GM12878 (cell line): Measurements from ENCODE around the gene EPHA8. TPM values are rescaled to one million over a fixed set of nuclear protein-coding genes. Genes with fewer than 3 reads are reported as not detected.

ENCODE experiments used
- ATAC-seq: fragments of 200-7000 bp; cut with Tn5 transposase; 3 replicates; pipeline ENCODE4 v1.9.1; 2020; ENCODE audit warnings: mild to moderate bottlenecking, moderate library complexity
- BruUV-seq: library from RNA; stranded (reverse); fragments of 400-500 nt; replicated peaks from 2 replicates; lab custom pipeline; 2021; lab: Mats Ljungman, UMichigan
- CTCF ChIA-PET: fragments of 300-600 bp; sonication (Branson Sonifier 250); formaldehyde crosslinking; extraction: SDS; loops from one replicate; lab custom pipeline; 2021; ENCODE audit warnings: inconsistent platforms; lab: Yijun Ruan, JAX
- POLR2A ChIA-PET: fragments of 350-600 bp; formaldehyde crosslinking; extraction: SDS; loops from one replicate; lab custom pipeline; 2021; ENCODE audit warnings: inconsistent platforms; lab: Charles Lee
- RAD21 ChIA-PET: fragments of 300-600 bp; sonication (Branson Sonifier 250); formaldehyde crosslinking; loops from one replicate; lab custom pipeline; 2023; ENCODE audit warnings: antibody characterized with exemption; ENCODE audit not compliant: unreplicated experiment; lab: Charles Lee
- SMC1A ChIA-PET: fragments of 300-600 bp; sonication (Branson Sonifier 250); formaldehyde crosslinking; loops from one replicate; lab custom pipeline; 2023; ENCODE audit not compliant: unreplicated experiment, uncharacterized antibody; lab: Charles Lee
- DNase-seq: peaks from one replicate; pipeline ENCODE4 v3.0.0-alpha.2; 2011; ENCODE audit warnings: low read depth, low spot score
- FAIRE-seq: peaks from 3 replicates; lab custom pipeline; 2011; peaks lifted over from hg19 to GRCh38; lab: Jason Lieb, UNC
- H2AFZ ChIP-seq: 2 replicates; pipeline ENCODE4 v1.6.0; 2011; ENCODE audit warnings: low read depth, low read length, control low read depth; ENCODE audit not compliant: control insufficient read depth
- H3K27ac ChIP-seq: 2 replicates; pipeline ENCODE4 v1.5.1; 2011; ENCODE audit warnings: control low read depth; ENCODE audit not compliant: control insufficient read depth, insufficient read depth
- H3K27me3 ChIP-seq, 2 experiments: replicated peaks in 1 of 2; 2 replicates each; pipeline versions ENCODE4 v1.6.0 to v1.6.1; 2011; ENCODE audit warnings: low read length in 1 of 2; ENCODE audit not compliant: control insufficient read depth in 2 of 2, insufficient read depth in 2 of 2
- H3K36me3 ChIP-seq, 2 experiments: 2 replicates each; pipeline ENCODE4 v1.5.1; 2011; ENCODE audit warnings: low read length in 1 of 2; ENCODE audit not compliant: control insufficient read depth in 2 of 2, insufficient read depth in 2 of 2
- H3K4me1 ChIP-seq: 2 replicates; pipeline ENCODE4 v1.6.1; 2011; ENCODE audit warnings: mild to moderate bottlenecking, low read length, moderate library complexity, mixed read lengths; ENCODE audit not compliant: control insufficient read depth, insufficient read depth
- H3K4me2 ChIP-seq: 2 replicates; pipeline ENCODE4 v1.6.0; 2011; ENCODE audit warnings: control low read depth; ENCODE audit not compliant: control insufficient read depth, insufficient read depth
- H3K4me3 ChIP-seq: fragments of 200-600 bp; sonication (generic); 2 replicates; pipeline ENCODE4 v1.5.1; 2016
- H3K79me2 ChIP-seq: 2 replicates; pipeline ENCODE4 v1.6.0; 2011; ENCODE audit warnings: low read length; ENCODE audit not compliant: control insufficient read depth, insufficient read depth
- H3K9ac ChIP-seq: 2 replicates; pipeline ENCODE4 v1.8.0; 2011; ENCODE audit warnings: low read length, control low read depth, mixed read lengths; ENCODE audit not compliant: control insufficient read depth, insufficient read depth
- H3K9me3 ChIP-seq: replicated peaks from 3 replicates; pipeline ENCODE4 v1.5.1; 2011; ENCODE audit warnings: mild to moderate bottlenecking, low read length; ENCODE audit not compliant: control insufficient read depth, insufficient read depth
- H4K20me1 ChIP-seq: 2 replicates; pipeline ENCODE4 v1.6.0; 2011; ENCODE audit not compliant: control insufficient read depth, insufficient read depth
- ATF7 ChIP-seq: fragments of 450-650 bp; IDR thresholded peaks from 2 replicates; pipeline ENCODE4 v1.6.1; 2016; ENCODE audit warnings: low read depth, mild to moderate bottlenecking
- BCL11A ChIP-seq: IDR thresholded peaks from 2 replicates; pipeline ENCODE4 v1.6.1; 2011; ENCODE audit warnings: low read depth, low read length
- BCL3 ChIP-seq: IDR thresholded peaks from 2 replicates; pipeline ENCODE4 v1.6.1; 2011; ENCODE audit warnings: borderline replicate concordance, low read depth, mild to moderate bottlenecking, moderate library complexity, low read length; ENCODE audit not compliant: insufficient read depth, poor library complexity, severe bottlenecking
- CEBPB ChIP-seq, 2 experiments: fragments of 150-350 bp in 1 of 2; IDR thresholded peaks; 2 replicates each; pipeline ENCODE4 v1.6.1; 2012 to 2014; ENCODE audit warnings: low read depth in 2 of 2, low read length in 2 of 2, borderline replicate concordance in 1 of 2, inconsistent platforms in 1 of 2
- CHD1 ChIP-seq: IDR thresholded peaks from 2 replicates; pipeline ENCODE4 v1.6.1; 2012; ENCODE audit warnings: low read depth, low read length, improper control_type of control experiment
- DPF2 ChIP-seq: fragments of 450-650 bp; IDR thresholded peaks from 2 replicates; pipeline ENCODE4 v1.6.1; 2017; ENCODE audit warnings: mild to moderate bottlenecking
- ELK1 ChIP-seq: IDR thresholded peaks from 2 replicates; pipeline ENCODE4 v1.6.1; 2012; ENCODE audit warnings: low read depth, low read length, improper control_type of control experiment
- FOXM1 ChIP-seq: IDR thresholded peaks from 2 replicates; pipeline ENCODE4 v1.6.1; 2012; ENCODE audit warnings: low read depth, mild to moderate bottlenecking, inconsistent platforms, low read length, moderate library complexity
- IRF4 ChIP-seq: IDR thresholded peaks from 2 replicates; pipeline ENCODE4 v1.6.1; 2011; ENCODE audit warnings: low read depth, low read length
- MEF2B ChIP-seq: fragments of 450-650 bp; IDR thresholded peaks from 2 replicates; pipeline ENCODE4 v1.6.1; 2018; ENCODE audit warnings: mild to moderate bottlenecking, moderate library complexity; ENCODE audit not compliant: partially characterized antibody, poor library complexity, severe bottlenecking
- NFYB ChIP-seq: IDR thresholded peaks from 2 replicates; pipeline ENCODE4 v1.6.1; 2011; ENCODE audit warnings: low read depth, mild to moderate bottlenecking, low read length, improper control_type of control experiment, moderate library complexity; ENCODE audit not compliant: insufficient read depth
- NKRF ChIP-seq: fragments of 450-650 bp; conservative IDR thresholded peaks from 2 replicates; pipeline ENCODE4 v1.6.1; 2017; ENCODE audit warnings: mild to moderate bottlenecking, moderate library complexity
- POU2F2 ChIP-seq: IDR thresholded peaks from 3 replicates; pipeline ENCODE4 v1.6.1; 2011; ENCODE audit warnings: low read depth, mild to moderate bottlenecking, low read length, borderline replicate concordance
- RB1 ChIP-seq: fragments of 450-650 bp; formaldehyde crosslinking; IDR thresholded peaks from 2 replicates; pipeline ENCODE4 v1.6.1; 2017; ENCODE audit warnings: mild to moderate bottlenecking, borderline replicate concordance
- SREBF2 ChIP-seq: IDR thresholded peaks from 2 replicates; pipeline ENCODE4 v1.6.1; 2012; ENCODE audit warnings: mild to moderate bottlenecking, low read length
- USF1 ChIP-seq: IDR thresholded peaks from 2 replicates; pipeline ENCODE4 v1.6.1; 2011; ENCODE audit warnings: borderline replicate concordance, low read depth, mild to moderate bottlenecking, moderate library complexity, mixed read lengths, low read length; ENCODE audit not compliant: insufficient read depth; ENCODE audit errors: extremely low read length
- ZBTB4 ChIP-seq: fragments of 450-650 bp; formaldehyde crosslinking; IDR thresholded peaks from 2 replicates; pipeline ENCODE4 v1.4.0; 2022; ENCODE audit warnings: mild to moderate bottlenecking, moderate library complexity
- WGBS: methylation state at CpG from one replicate; pipeline ENCODE4 v1.1.6; 2016; ENCODE audit warnings: low lambda C conversion rate; ENCODE audit not compliant: insufficient replicate concordance, insufficient coverage; ENCODE audit errors: missing lambda C conversion rate; 5-methylcytosine and 5-hydroxymethylcytosine counted together
- in situ Hi-C: fragments of 300-500 bp; cut with MboI; formaldehyde crosslinking; loops from 9 replicates; pipeline ENCODE4 v1.14.3; 2018; ENCODE audit warnings: mixed read lengths
- intact Hi-C: fragments of 100-400 bp; cut with micrococcal nuclease; formaldehyde crosslinking; loops from one replicate; pipeline ENCODE4 v1.14.2; 2022; ENCODE audit not compliant: unreplicated experiment
- polyA plus RNA-seq, 11 experiments: library from polyadenylated mRNA; depleted of rRNA in 4 of 11; unstranded in 6 of 11; stranded (reverse) in 5 of 11; fragments of >200 nt; fragmentation: Nextera tagmentation in 4 of 11; fragmentation: Illumina TruSeq in 1 of 11; extraction: Ambion mirVana in 4 of 11; extraction: Trizol in 1 of 11; gene quantifications; 1 replicate in 1 of 11; 2 replicates in 10 of 11; pipeline versions ENCODE4 v1.2.1 to v1.2.3, GENCODE V29; 2011 to 2016; ENCODE audit warnings: inconsistent platforms in 2 of 11, missing spikeins in 2 of 11, low read depth in 1 of 11
- total RNA-seq, 4 experiments: library from RNA; depleted of rRNA in 3 of 4; stranded (reverse); fragments of >200 nt in 3 of 4; fragmentation: Illumina TruSeq in 1 of 4; extraction: Trizol in 1 of 4; gene quantifications; 2 replicates each; pipeline versions ENCODE4 v1.2.1 to v1.2.3, GENCODE V29; 2013 to 2021

Gene EPHA8
- total and polyA plus RNA-seq, 10 of the 15 experiments (the other 5 are each of a cell fraction or from before 2014, with no cell fraction given) = not detected

GRCh38 chr1:22540337-22540736 lies 23.0 kb upstream of the EPHA8 start:
- DNase-seq (no peak), ATAC-seq (no peak), FAIRE-seq (no peak)
- H3K4me3 ChIP-seq = no peak overlapping the region
- no peaks in the 10 kb centered on the region for H3K36me3 ChIP-seq
- no peak overlapping the region for H2AFZ ChIP-seq
- intact Hi-C loops (no loop called here), in situ Hi-C loops (no loop called here)
- no peak overlapping the region for H3K27ac ChIP-seq
- H3K9ac ChIP-seq = no peak overlapping the region
- WGBS = 36% methylated on average over 5 of the region's 5 CpGs
- ChIA-PET CTCF (no interaction called here), SMC1A (no interaction called here), POLR2A (no interaction called here), RAD21 (no interaction called here)
- no peak overlapping the region for H3K4me2 ChIP-seq
- H4K20me1 ChIP-seq = no peaks in the 10 kb centered on the region
- no peaks in the 10 kb centered on the region for H3K27me3 ChIP-seq
- BruUV-seq = no TSS peak
- H3K9me3 ChIP-seq = no peaks in the 10 kb centered on the region
- H3K4me1 ChIP-seq = no peaks in the 10 kb centered on the region
- H3K79me2 ChIP-seq = no peaks in the 10 kb centered on the region
- TF ChIP-seq FOXM1 (no peak), ZBTB4 (CRISPR knock-in tag) (no peak), NKRF (no peak), RB1 (no peak), ELK1 (no peak), POU2F2 (no peak), MEF2B (no peak), IRF4 (no peak), SREBF2 (no peak), ATF7 (no peak), USF1 (no peak), CEBPB (IDR thresholded peaks at IDR 0.05; ENCODE audit: borderline replicate concordance in 1 of 2, low read depth in 2 of 2, low read length in 2 of 2) (no peak), CHD1 (no peak), BCL11A (no peak), DPF2 (no peak), NFYB (no peak), BCL3 (no peak)
